ENCODE data around the gene C1QTNF5.
"Not testable (repeated sequence)": the region's sequence is repeated elsewhere in the genome, so short reads cannot be mapped to it uniquely, and the experiment has no call there.

C1QTNF5 gene, protein sequence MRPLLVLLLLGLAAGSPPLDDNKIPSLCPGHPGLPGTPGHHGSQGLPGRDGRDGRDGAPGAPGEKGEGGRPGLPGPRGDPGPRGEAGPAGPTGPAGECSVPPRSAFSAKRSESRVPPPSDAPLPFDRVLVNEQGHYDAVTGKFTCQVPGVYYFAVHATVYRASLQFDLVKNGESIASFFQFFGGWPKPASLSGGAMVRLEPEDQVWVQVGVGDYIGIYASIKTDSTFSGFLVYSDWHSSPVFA

DNA sequence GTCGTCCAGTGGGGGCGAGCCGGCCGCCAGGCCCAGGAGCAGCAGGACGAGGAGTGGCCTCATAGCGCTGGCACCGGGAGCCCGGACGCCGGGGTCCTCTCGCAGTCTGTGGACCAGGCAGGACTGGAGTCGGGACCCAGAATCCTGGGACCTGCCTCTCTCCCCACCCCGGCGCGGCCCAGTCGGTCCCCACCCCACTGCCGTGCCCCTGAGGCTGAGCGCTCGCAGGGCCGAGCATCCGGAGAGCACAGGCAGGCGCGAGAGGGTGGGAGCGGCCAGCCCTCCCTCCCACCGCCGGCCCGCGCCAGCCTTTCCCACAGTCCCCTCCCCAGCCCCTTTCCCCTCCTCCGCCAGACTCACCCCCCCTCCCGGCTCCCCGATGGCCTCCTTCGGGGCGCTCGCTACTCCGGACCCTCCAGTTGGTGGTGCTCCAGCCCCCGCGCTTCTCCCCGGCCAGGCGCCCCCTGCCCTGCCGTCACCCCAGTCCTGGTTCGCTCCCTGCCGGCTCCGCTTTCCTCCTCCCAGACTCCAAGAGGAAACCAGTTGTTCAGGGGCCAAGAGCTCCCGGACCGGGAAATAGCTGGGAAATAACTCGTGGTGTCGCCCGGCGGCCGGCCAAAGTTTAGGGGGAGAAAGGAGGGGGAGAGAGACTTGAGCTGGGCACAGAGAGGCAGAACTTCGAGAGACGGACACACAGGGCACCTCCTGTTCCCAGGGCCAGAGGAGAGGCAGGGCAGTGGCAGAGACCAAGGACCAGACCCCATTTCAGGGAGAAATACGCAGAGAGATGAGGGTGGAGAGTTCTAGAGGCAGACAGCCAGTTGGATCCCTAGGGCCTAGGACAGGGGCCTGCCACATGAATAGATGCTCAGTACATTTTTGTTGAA, at the start of gene C1QTNF5:
Gene C1QTNF5 (minus strand): TSS at position 549 of the 887 bp plus-strand sequence. CDS start 486 bp downstream, at position 63.
- Histone ChIP-seq H3K27ac (peak within 1 kb of the TSS; percentile 75 to 96 (median 86)), H3K4me3 (peak within 1 kb of the TSS; percentile 32 to 66 (median 45))

DNA sequence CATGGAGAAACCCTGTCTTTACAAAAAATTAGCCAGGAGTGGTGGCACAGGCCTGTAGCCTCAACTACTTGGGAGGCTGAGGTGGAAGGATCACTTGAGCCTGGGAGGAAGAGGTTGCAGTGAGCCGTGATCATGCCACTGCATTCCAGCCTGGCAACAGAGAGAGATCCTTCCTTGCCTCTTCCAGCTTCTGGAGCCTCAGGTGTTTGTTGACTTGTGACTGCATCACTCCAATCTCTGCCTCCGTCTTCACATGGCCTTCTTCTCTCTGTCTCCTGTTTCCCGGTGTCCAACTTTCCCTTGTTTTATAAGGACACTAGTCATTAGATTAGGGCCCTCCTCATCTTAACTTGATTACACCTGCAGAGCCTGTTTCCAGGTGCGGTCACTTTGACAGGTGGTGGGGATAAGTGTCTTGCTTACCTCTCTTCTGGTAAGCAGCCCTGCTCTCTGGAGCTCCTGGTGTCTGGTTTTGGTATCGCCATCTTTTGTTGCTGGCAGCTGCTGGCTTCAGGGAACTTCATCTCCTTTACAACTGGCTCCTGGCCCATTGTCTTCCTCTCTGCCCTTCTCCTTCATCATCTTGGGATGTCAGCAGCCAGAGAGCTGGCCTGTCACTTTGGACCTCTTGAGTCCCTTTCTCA, 49.0 kb upstream of the C1QTNF5 start:
- Histone ChIP-seq H3K27ac (no peak overlapping the region), H3K4me3 (no peak overlapping the region)

DNA sequence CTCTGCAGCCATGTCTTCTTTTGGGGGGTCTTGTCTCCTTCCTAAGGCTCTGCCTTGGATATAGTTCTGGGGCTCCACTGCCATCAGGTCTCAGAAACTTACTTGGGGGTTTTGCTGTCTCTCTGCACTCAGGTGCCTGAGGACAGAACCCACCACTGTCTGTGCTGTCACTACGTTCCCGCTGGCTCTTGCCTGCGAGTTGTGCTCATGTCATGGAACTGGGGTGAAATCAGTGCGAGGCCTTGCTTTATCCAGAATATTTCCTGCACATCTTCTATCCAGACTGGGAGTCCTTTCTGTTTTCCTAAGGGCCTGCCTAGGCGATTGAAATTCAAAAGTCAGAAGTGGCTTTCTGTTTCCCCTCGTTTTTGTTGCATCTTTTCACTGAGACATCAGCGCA, 47.4 kb upstream of the C1QTNF5 start:
- Histone ChIP-seq H3K27ac (no peak overlapping the region), H3K4me3 (no peak overlapping the region)

DNA sequence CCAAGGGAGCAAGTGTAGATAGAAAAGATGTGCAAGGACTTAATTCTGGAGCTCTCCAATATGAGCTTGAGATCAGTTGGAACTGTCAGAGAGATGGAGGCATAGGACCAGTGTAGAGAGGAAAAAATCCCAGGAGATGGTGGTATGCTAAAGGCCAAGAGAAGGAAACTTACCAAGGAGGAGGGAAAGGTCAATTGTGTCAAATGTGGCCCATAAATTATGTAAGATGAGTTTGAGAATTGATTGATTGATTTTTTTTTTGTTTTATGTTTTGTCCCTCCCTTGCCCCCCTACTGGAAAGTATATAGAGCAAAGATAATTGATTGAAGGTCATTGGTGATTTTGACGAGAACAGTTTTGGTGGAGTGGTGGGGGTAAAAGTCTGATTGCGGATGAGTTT, 43.6 kb upstream of the C1QTNF5 start:
- no peak overlapping the region for H3K4me3 ChIP-seq
- no peak overlapping the region for H3K27ac ChIP-seq

DNA sequence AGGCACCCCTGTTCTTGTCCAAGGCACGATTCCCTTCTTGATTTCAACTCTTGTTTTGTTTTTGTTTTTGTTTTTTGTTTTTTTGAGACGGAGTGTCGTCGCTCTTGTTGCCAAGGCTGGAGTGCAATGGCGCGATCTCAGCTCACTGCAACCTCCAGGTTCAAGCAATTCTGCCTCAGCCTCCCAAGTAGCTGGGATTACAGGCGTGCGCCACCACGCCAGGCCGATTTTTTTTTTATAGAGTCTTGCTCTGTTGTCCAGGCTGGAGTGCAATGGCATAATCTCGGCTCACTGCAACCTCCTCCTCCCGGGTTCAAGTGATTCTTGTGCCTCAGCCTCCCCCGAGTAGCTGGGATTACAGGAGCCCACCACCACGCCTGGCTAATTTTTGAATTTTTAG, 41.8 kb upstream of the C1QTNF5 start:
- H3K27ac ChIP-seq: peak overlapping the region in 1 of 21 experiments; percentile 38

DNA sequence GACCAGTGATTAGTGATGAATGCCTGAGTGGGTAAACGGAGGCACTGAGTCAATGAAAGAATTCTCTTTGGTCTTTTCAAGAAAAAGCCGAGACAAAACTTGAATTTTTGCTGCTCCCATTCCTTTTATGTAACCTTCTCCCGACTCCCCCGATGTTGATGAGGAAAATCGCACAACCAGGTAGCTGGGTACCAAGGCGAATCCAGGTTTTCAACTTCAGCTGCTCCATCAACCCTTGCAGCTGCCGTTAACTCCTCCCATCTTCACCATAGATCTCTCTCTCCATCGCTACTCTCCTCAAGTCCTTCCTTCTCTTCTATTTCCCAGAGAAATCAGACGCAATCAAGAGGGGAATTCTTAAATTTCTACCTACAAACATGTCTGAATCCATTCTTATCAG, 41.4 kb upstream of the C1QTNF5 start:
- peak overlapping the region in 6 of 21 experiments; percentile 38 to 47 (median 42) for H3K27ac ChIP-seq
- peak overlapping the region; percentile 11 to 46 (median 36) for H3K4me3 ChIP-seq

More for the DNA sequence above, 41.8 kb upstream of the C1QTNF5 start:
- H3K4me3 ChIP-seq: not testable (repeated sequence)

DNA sequence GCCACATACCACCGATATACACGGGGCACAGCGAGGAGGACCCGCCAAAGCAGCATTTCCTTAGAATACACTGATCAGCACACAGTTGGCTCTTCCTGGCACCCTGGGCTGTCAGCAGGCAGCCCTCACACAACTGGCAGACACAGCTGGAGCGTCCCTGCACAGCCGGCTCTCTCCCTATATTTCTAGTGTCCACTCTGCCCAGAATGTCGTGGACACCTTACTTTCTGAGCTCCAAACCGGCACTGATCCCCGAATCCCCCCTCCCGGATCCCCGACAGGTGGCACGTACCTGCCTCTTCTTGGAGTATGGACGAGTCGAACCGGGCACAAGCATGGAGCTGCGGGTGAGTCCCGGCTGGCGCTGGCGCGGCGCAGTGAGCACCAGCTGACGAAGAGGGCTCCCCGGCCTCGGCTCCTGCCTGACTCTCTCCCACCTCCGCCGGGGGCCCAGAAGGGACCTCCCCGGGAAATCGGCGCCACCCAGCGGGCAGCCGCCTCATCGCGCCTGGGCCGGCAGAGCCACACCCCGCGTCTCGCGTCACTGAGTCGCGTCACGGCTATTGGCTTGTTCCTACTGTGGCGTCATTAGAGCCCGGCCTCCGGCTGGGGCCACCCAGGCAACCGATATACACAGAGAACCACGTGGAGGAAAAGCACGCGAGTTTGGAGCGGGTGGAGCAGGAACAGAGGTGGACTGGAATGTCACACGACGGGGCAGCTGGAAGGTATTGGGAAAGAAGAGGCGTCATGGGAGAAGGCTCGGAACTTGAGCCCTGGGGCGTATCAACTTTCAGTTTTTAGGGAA, 40.7 kb upstream of the C1QTNF5 start, which contains the start of gene USP2:
Gene USP2 (minus strand): TSS at position 510 of the 808 bp plus-strand sequence. CDS start 8,210 bp downstream, outside the sequence.
- Histone ChIP-seq H3K27ac (peak within 1 kb of the TSS in 18 of 21 experiments; percentile 10 to 85 (median 50)), H3K4me3 (peak within 1 kb of the TSS; percentile 27 to 46 (median 36))

DNA sequence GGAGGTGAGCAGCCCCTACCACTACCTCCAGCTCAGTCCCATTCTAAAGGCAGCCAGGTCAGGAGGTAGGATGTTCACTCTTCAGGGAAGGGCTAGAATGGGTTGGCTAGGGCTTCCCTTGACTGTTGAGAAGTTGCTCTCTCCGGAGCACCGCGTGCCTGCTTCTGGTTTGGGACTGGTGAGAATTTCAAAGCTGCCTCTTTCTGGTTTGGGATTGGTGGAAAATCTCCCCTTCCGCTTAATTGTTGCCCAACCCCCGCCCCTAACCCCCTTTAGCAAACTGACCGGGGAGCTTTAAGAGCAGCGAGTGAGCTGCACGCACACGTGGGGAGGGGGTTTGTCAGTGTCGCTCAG, 40.1 kb upstream of the C1QTNF5 start:
- H3K27ac ChIP-seq: peak overlapping the region in 18 of 21 experiments; percentile 10 to 85 (median 50)
- H3K4me3 ChIP-seq: peak overlapping the region; percentile 27 to 46 (median 36)

DNA sequence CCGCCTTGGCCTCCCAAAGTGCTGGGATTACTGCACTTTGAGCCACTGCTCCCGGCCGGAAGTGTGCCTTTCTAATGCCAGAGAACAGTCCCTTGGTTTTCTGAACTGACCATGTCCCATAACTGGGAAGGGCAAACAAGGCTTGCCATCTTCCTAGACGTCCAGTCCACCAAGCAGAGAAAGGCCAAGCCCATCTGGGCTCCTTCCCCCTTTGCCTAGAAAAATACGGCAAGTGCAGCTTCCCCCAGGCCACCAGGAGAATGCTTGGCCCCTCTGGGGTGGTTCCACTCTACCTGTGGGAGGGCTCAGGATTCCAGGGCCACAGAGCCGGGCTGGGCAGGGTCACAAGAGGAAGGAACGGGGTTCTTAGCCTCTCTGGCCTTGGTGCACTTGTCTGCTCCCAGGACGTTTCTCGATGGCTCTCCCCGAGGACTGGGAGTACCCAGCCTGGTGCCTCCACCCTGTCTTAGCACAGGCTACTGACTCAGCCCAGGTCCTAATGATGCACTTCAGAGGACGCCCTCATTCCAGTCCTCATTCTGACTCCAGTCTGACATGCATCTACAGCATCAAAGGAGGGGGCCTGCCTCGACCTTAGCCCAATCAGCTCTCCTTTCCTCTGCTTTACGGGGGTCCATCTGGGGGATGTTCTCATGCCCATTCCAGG, 39.6 kb upstream of the C1QTNF5 start:
- Histone ChIP-seq H3K27ac (peak overlapping the region in 11 of 21 experiments; percentile 17 to 74 (median 54)), H3K4me3 (peak overlapping the region in 2 of 7 experiments; percentile 36 to 46)

DNA sequence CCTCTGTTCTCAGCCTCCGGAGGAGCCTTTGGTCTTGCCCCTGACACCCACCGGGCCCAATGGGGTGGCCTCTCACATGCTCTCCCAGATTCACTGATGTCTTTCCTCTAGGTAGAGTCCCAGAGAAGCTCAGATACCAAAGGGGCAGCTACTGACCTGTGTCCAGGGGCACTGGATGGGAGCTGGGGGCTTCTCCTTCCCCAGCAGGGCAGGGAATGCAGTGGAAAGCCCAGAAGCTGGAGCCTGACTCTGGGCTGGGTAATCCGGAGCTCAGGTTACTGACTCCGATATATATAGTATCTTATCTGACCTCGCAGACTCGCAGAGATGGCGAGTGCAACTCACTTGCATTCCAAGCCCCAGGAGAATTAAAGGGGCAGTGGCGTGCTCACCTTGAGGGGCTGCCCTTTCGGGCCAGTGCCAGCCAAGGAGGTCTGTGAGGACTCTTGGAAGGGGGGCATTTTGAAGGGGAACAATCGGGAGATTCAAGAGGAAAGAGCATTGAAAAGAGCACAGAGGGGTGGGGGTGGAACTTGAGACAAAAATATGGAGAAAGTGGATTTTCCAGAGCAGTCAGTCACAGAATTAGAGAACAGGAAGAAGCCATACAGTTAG, 38.3 kb upstream of the C1QTNF5 start:
- no peak overlapping the region for H3K4me3 ChIP-seq
- H3K27ac ChIP-seq: peak overlapping the region in 1 of 21 experiments; percentile 3

DNA sequence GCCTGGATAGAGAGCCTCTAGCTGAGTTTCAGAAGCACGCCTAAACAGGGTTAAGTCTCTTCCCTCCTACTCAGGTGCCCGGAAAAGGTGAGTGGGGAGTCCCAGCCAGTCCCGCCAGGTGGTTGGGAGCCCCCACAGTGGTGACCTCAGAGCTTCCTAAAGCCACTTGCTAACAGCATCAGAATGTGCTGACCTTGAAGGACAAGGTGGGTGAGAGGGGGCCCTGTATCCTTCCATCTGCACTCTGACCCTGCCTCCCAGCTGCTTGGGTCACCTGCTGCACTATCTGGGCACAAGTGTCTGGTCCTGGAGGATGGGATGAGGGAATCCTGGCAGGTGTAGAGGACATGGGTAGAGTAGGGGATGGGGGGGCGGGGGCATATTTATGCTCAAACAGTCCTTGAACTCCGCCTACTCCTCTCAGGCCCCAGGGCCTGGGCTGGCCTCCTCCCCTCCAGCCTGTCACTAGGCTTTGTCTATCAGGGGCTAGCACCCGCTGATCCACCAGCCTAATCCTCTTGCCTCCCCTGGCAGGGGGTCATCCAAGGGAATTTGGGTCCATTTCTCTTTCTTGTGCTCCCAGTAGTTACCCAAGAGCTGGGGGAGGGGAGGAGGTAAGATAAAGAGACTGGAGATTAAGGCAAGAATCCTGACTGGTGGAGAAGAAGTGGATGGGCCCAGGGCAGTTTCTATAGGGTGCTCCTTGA, 37.4 kb upstream of the C1QTNF5 start:
- no peak overlapping the region for H3K4me3 ChIP-seq
- H3K27ac ChIP-seq: peak overlapping the region in 2 of 21 experiments; percentile 3 to 27

DNA sequence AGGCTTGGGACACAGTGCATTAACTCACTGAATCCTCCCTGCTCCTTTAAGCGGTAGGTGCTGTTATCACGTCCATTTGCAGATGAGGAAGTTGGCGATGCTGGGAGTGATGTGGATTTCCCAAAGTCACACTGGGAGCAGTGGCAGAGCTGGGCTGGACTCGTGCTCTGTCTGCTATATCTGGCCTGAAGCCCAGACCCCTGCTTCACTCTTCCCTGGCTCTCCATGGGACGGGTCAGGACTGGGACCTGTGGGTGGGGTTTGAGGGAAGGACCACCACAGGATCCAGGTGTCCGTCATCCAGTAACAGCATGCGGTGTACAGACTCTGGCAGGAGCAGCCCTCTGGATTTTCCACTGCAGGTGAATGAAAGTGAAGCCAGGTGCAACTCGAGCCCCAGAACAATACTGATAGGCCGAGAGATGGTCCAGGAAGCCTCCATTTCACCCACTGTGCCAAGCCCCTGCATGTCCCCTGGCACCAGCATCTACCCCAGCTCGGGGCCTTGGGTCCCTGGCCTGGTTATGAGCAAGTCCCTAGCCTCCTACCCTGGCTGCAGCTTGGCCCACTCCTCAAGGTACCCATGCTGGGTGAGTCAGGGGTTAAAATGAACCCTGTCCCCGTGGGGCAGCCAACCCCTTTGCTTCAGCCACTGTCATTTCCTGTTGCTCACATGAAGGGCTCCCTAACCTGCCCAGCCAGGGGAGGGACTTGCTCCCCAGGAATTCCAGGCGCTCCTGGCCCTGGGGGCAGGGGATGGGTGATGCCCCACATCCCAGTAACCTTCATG, 36.6 kb upstream of the C1QTNF5 start:
- Histone ChIP-seq H3K27ac (peak overlapping the region in 3 of 21 experiments; percentile 3 to 27 (median 3)), H3K4me3 (no peak overlapping the region)

DNA sequence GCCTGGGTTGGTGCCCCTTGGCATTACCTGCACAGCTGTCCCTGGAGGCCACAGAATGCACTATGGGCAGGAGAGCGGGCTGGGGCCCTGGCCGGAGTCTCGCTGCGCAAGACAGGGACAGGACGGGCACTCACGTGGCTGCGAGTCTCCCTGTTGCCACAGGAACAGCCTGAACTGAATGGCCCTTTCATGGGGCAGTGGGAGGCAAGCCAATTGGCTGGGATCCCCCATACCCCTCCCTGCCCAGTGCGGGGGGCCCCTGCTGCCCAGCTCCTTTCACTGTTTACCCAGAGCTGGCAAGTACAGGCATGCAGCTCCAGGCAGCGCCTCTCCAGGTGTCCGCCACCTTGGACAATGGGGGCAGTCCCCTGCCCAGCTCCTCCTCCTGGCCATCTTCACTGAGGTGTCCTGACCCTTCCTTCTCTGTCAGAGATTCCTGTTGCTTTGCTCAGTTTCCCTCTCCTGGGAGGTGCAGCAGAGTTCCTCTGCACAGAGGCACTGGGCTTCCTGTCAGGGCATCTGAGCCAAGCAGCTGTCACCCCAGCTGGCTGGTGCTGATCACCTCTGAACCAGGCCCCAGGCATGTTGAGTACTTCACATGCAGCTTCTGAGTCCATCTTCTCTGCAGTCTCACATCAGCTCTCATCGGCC, 35.6 kb upstream of the C1QTNF5 start:
- no peak overlapping the region for H3K4me3 ChIP-seq
- H3K27ac ChIP-seq: peak overlapping the region in 8 of 21 experiments; percentile 1 to 66 (median 44)

DNA sequence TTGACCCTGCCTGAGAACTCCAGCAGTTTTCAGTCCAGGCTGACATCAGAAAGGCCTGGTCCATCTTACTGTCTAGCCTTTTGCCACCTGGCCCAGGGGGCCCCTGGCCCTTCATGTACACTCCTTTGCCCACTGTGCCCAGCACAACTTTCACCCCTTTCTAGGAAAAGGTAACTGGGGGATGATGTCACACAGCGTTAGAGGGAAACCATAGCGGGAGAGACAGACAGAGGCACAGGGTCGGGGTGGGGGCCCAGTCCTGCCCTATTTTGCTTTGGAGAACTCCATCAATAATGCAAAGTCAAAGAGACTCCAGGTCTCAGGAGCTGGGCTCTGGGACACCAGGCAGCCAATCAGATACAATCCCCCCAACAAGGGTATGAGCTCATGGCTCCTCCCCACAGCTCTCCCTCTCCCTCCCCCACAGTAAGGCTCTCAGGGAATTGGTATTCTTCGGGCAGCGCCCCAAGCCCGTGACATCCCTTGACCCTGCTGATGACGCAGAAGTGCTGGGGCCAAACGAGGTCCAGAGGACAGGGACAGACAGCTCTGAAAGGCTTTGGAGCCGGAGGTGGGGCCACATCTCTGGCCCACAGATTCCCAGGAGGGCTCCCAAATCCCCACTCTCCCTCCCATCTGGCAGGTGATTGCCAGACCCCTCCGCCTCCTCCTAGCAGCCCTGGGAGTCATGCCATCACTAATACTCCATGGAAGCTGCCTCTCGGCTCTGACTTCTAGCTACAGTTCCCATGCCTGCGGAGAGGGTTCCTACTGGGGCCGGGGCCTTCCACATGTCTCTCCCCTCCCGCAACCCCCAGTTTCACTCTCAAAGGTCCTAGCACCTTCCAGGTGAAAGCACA, 34.9 kb upstream of the C1QTNF5 start:
- H3K27ac ChIP-seq: peak overlapping the region in 8 of 21 experiments; percentile 13 to 66 (median 46)
- H3K4me3 ChIP-seq: no peak overlapping the region

DNA sequence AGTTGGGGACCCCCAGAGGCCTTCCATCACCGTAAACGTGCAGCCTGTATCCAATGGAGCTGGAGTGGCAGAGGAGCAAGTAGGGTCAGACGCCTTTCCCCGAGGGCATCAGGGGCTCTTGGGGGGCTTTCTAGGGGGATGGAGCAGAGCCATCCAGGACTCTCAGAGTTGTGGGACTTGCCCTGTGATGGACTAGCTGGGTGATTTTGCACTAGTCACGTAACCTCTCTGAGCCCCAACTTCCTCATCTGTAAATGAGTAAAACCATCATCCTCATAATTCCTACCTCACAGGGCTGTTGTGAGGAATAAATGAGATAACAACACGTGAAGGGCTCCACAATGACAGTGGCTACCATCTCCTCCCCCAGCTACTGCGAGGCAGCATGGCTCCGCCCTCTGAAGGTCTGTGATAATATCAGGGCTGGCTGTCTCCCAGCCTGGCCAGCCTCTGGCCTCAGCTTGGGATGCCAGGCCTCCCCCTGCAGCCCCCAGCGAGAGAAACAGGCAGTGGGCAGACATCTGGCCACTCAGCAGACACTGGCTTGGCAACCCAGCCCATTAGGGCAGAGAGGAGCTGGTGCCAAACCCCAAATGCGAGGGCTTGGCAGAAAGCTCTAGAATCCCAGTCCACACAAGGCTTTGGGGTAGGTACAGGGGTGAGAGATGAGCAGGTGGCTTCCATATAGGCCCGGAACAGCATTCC, 34.1 kb upstream of the C1QTNF5 start:
- H3K27ac ChIP-seq: peak overlapping the region in 4 of 21 experiments; percentile 8 to 47 (median 28)
- H3K4me3 ChIP-seq: no peak overlapping the region

Measured in skin epidermis (tissue), 12 donors.